BJ (cell line): Measurements from ENCODE around the gene APOBEC3H. TPM values are rescaled to one million over a fixed set of nuclear protein-coding genes. Genes with fewer than 3 reads are reported as not detected.

Source experiments
- CTCF ChIA-PET: fragments of 350-600 bp; formaldehyde crosslinking; extraction: SDS; loops from one replicate; lab custom pipeline; 2021; ENCODE audit warnings: antibody characterized with exemption, inconsistent platforms; lab: Yijun Ruan, JAX
- POLR2A ChIA-PET: fragments of 300-600 bp; sonication (Branson Sonifier 250); formaldehyde crosslinking; extraction: SDS; loops from one replicate; lab custom pipeline; 2021; ENCODE audit warnings: antibody characterized with exemption; lab: Charles Lee
- DNase-seq: peaks from one replicate; pipeline ENCODE4 v3.0.0-alpha.2; 2011; ENCODE audit warnings: low read depth
- H3K27me3 ChIP-seq: 2 replicates; pipeline ENCODE4 v1.6.0; 2011; ENCODE audit warnings: low read length; ENCODE audit not compliant: control insufficient read depth, insufficient read depth
- H3K36me3 ChIP-seq: 2 replicates; pipeline ENCODE4 v1.5.1; 2011; ENCODE audit warnings: low read length; ENCODE audit not compliant: control insufficient read depth, insufficient read depth
- H3K4me3 ChIP-seq: 2 replicates; pipeline ENCODE4 v1.5.1; 2011; ENCODE audit warnings: low read depth, mild to moderate bottlenecking, control low read depth, low read length
- CTCF ChIP-seq: IDR thresholded peaks from 2 replicates; pipeline ENCODE4 v1.5.1; 2011; ENCODE audit warnings: low read depth, mild to moderate bottlenecking, control low read depth, inconsistent platforms, low read length, moderate library complexity; ENCODE audit not compliant: insufficient read depth
- polyA plus RNA-seq: library from polyadenylated mRNA; depleted of rRNA; stranded (reverse); fragments of >200 nt; gene quantifications from 2 replicates; pipeline ENCODE4 v1.2.3, GENCODE V29; 2011

Gene APOBEC3H
- polyA plus RNA-seq, 1 experiment, result 0.10 TPM

DNA sequence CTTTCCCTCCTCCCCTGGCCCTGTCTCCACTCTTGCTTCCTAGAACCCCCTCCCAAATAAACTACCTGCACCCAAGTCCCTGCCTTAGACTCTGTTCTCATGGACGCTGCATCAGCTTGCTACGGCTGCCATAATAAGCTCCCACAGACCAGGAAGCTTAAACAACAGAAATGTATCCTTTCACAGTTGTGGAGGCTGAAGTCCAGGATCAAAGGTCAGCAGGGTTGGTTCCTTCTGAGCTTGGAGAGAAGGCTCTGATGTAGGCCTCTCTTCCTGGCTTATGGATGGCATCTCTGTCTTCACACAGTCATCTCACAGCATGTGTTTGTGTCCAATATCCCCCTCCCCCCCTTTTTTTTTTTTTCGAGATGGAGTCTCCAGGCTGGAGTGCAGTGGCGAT lies 32.0 kb downstream of the APOBEC3H start:
- no peak for DNase-seq
- ChIA-PET CTCF (interaction anchor here (0.6 to 1.6 kb wide), 4 partner anchors 10 to 385 kb away, joined by 3 to 4 read pairs (median 4); no protein-coding TSS in a partner anchor), POLR2A (no interaction called here)
- Histone ChIP-seq H3K27me3 (no peaks in the 10 kb centered on the region), H3K36me3 (no peaks in the 10 kb centered on the region; the same call in 1 of the 2 replicates), H3K4me3 (no peak overlapping the region)
- TF ChIP-seq CTCF, result no peak

DNA sequence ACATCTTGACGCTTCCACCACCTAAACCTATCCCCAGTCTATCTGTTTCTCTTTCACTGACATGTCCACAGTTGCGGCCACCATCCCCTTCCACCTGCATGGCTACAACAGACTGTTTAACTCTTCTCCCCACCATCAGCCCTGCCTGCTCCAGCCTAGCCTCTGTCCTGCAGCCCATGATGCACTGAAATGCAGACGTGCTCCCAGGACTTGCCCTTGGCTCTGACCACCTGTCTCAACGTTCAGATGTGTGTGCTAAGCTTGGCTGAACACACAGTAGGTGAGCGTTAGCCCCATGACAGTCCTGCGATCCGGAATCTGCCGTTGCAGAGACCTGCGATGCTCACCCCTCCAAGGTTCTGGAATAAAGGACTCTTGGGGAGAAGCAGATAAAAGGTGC lies 32.7 kb downstream of the APOBEC3H start:
- ChIA-PET CTCF (no interaction called here), POLR2A (no interaction called here)
- Histone ChIP-seq H3K27me3 (no peaks in the 10 kb centered on the region), H3K36me3 (no peaks in the 10 kb centered on the region; the same call in 1 of the 2 replicates), H3K4me3 (no peak overlapping the region)
- TF ChIP-seq CTCF, result no peak
- DNase-seq, result no peak

GRCh38 chr22:39130152-39130704 lies 33.2 kb downstream of the APOBEC3H start:
- TF ChIP-seq CTCF, result no peak
- Histone ChIP-seq H3K4me3 (no peak overlapping the region), H3K27me3 (no peaks in the 10 kb centered on the region), H3K36me3 (no peaks in the 10 kb centered on the region; the same call in 1 of the 2 replicates)
- ChIA-PET POLR2A (no interaction called here), CTCF (interaction anchor here (1.7 to 2.6 kb wide), 3 partner anchors 9 to 260 kb away, joined by 5 to 11 read pairs (median 8); no protein-coding TSS in a partner anchor)
- no peak for DNase-seq

GRCh38 chr22:39130892-39131855 lies 34.1 kb downstream of the APOBEC3H start:
- ChIA-PET POLR2A (no interaction called here), CTCF (interaction anchor here (1.7 to 2.6 kb wide), 3 partner anchors 10 to 261 kb away, joined by 5 to 11 read pairs (median 8); no protein-coding TSS in a partner anchor)
- DNase-seq, result no peak
- Histone ChIP-seq H3K4me3 (no peak overlapping the region), H3K27me3 (no peaks in the 10 kb centered on the region), H3K36me3 (no peaks in the 10 kb centered on the region; the same call in 1 of the 2 replicates)
- no peak for TF ChIP-seq CTCF

- CTCF ChIA-PET, result interaction anchor here (1.7 to 2.6 kb wide), 2 partner anchors 125 to 262 kb away, joined by 8 to 11 read pairs; no protein-coding TSS in a partner anchor
- no peaks in the 10 kb centered on the region for H3K27me3 ChIP-seq
- TF ChIP-seq CTCF, result no peak
- POLR2A ChIA-PET, result no interaction called here
- DNase-seq, result no peak
- no peak overlapping the region for H3K4me3 ChIP-seq
- no peaks in the 10 kb centered on the region; the same call in 1 of the 2 replicates for H3K36me3 ChIP-seq
These were observed 35.2 kb downstream of the APOBEC3H start for GRCh38 chr22:39132281-39132680.
